Peyer's patch (tissue), 4 donors: Measurements from ENCODE around the gene DAB1.

ENCODE experiments used
- POLR2A ChIP-seq, 2 donors: fragments of 450-650 bp; IDR thresholded peaks; one replicate each; pipeline ENCODE4 v1.5.1; 2017; ENCODE audit warnings: antibody characterized with exemption in 2 of 2, mild to moderate bottlenecking in 2 of 2, moderate library complexity in 2 of 2
- TF ChIP-seq, protein P1 (sequence below), 6 experiments: fragments of 450-650 bp in 4 of 6; fragments of 200-600 bp in 2 of 6; sonication (generic) in 1 of 6; IDR thresholded peaks; one replicate each; pipeline ENCODE4 v1.5.1; 2017 to 2019; ENCODE audit warnings: antibody characterized with exemption in 6 of 6, mild to moderate bottlenecking in 3 of 6, moderate library complexity in 1 of 6

DNA sequence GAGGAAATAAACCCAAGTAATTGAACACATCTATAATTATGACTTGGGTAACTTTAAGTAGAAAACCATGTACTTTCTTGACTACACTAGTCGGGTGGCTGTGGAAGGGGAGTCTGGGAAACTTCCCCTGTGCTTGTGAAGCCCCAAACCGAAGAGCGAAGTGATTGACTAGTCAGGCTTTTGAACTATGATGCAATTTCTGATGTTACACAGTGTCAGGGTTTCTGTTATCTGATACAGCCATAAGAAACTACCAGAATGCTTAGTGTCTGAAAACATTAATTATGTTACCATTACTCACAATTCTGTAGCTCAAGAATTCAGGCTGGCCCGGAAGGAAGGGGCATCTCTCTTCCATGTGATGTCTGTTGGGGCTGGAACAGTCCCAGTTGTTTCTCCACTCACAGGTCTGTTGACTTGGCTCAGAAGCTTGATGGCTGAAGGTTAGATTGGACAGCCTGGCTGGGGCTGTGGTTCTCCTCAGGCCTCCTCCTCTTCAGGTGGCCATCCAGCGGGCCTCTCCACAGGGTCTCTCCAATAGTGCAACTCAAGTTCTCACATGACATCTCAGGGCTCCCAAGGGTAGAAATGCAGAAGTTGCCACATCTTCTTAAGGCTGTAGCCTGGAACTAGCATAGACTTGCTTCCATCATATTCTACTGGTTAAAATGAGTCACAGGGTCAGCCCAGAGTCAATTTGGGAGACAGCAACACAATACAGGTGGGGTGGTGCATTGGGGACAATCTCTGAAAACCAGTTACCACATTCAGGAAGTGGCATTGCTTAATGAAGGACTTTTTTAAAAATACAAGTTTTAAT, 449.7 kb downstream of the DAB1 start:
- TF ChIP-seq, protein P1, sequence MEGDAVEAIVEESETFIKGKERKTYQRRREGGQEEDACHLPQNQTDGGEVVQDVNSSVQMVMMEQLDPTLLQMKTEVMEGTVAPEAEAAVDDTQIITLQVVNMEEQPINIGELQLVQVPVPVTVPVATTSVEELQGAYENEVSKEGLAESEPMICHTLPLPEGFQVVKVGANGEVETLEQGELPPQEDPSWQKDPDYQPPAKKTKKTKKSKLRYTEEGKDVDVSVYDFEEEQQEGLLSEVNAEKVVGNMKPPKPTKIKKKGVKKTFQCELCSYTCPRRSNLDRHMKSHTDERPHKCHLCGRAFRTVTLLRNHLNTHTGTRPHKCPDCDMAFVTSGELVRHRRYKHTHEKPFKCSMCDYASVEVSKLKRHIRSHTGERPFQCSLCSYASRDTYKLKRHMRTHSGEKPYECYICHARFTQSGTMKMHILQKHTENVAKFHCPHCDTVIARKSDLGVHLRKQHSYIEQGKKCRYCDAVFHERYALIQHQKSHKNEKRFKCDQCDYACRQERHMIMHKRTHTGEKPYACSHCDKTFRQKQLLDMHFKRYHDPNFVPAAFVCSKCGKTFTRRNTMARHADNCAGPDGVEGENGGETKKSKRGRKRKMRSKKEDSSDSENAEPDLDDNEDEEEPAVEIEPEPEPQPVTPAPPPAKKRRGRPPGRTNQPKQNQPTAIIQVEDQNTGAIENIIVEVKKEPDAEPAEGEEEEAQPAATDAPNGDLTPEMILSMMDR (IDR thresholded peaks at IDR 0.05): no peak
- TF ChIP-seq POLR2A (IDR thresholded peaks at IDR 0.05): no peak
